Ovary (tissue), 3 donors: Measurements from ENCODE around the gene DIAPH3.

ENCODE experiments used
- EP300 ChIP-seq: sonication (generic); formaldehyde crosslinking; IDR thresholded peaks from one replicate; pipeline ENCODE4 v1.6.1; 2017; ENCODE audit warnings: antibody characterized with exemption
- POLR2A ChIP-seq: fragments of 450-650 bp; IDR thresholded peaks from one replicate; pipeline ENCODE4 v1.6.1; 2017; ENCODE audit warnings: antibody characterized with exemption, mild to moderate bottlenecking, moderate library complexity
- TF ChIP-seq, protein P1 (sequence below), 3 donors: fragments of 450-650 bp in 2 of 3; fragments of 200-600 bp in 1 of 3; IDR thresholded peaks; one replicate each; pipeline versions ENCODE4 v1.5.1 to v1.8.0; 2016 to 2022; ENCODE audit warnings: antibody characterized with exemption in 3 of 3, mild to moderate bottlenecking in 1 of 3
- donor health status: DM: no; HTN: no; CAD: no.

DNA sequence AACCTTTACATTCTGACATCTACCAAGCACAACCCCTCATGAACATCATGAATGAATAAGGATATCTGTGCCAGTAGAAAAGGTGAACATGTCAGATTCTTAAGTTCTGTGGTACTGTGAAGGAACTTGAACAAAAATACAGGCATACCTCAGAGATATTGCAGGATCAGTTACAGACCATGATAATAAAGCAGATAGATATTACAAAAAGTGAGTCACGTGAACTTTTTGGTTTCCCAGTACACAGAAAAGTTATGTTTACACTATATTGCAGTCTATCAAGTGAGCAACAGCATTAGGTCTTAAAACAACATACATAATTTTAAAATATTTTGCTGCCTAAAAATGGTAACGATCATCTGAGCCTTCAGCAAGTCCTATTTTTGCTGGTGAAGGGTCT, 101.2 kb downstream of the DIAPH3 start:
- TF ChIP-seq POLR2A (no peak), EP300 (no peak)
- TF ChIP-seq, protein P1, sequence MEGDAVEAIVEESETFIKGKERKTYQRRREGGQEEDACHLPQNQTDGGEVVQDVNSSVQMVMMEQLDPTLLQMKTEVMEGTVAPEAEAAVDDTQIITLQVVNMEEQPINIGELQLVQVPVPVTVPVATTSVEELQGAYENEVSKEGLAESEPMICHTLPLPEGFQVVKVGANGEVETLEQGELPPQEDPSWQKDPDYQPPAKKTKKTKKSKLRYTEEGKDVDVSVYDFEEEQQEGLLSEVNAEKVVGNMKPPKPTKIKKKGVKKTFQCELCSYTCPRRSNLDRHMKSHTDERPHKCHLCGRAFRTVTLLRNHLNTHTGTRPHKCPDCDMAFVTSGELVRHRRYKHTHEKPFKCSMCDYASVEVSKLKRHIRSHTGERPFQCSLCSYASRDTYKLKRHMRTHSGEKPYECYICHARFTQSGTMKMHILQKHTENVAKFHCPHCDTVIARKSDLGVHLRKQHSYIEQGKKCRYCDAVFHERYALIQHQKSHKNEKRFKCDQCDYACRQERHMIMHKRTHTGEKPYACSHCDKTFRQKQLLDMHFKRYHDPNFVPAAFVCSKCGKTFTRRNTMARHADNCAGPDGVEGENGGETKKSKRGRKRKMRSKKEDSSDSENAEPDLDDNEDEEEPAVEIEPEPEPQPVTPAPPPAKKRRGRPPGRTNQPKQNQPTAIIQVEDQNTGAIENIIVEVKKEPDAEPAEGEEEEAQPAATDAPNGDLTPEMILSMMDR (IDR thresholded peaks at IDR 0.05): no peak
